COLO668 (cell line): ENCODE data around the gene PHF14.

Source experiments
- DNase-seq: peaks from one replicate; lab custom pipeline; 2025; ENCODE audit not compliant: unreplicated experiment; lab: John Stamatoyannopoulos, UW

The PHF14 gene

DNA sequence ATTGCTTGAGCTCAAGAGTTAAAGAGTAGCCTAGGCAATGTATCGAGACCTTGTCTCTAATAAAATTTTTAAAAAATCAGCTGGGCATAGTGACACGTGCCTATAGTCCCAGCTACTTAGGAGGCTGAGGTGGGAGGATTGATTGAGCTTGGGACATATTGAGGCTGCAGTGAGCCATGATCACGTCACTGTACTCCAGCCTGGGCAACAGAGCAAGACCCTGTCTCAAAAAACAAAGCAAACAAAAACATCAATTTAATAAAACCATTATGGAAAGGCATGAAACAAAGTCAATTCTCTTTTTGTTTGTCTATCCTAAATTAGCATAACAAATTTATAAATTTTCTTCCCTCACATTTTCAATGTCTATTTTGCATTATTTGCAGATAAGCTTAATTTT, 108.4 kb downstream of the PHF14 start:
- DNase-seq, result no peak

DNA sequence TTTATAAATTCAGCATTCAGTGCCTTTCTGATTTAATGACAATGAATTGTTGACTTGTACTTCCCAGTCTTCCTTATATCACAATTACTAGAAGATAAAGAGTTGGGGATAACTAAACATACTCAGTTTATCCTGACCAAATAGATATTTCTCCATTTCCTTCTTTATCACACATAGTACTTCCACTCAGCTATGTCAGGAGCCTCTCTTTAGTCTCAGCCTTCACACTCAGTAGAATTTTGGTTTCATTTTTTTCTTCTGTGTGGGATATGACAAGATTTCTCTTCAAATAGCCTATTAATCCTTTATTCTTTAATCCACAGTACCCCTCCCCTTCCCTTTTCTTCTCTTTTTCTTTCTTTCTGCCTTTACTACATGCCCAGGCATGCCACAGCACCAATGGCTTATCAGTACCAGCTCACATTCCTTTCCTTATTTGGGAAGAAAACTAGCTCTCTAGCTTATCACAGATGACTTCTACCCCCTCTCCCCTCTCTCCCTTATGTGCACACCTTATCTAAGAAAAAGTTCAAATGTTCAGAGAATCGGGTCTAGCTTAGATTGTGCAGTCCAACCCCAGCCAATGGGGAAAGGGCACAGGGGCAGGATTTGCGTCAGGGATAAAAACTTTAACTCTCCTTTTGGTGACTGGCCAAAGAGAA, 109.0 kb downstream of the PHF14 start:
- no peak for DNase-seq

DNA sequence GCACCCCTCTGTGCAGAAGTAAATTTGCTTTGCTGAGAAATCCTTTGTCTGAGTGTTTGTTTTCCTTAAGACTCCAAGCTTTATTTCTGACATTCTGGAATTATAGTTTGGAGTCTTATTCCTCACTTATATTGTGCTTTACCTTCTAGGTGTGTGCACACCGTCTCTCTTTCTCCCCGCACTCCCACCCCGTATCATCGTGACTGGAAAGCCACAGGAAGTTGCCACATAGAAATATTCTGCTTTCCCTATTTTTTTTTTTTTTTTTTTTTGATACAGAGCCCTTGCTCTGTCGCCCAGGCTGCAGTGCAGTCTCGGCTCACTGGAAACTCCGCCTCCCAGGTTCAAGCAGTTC, 109.5 kb downstream of the PHF14 start:
- no peak for DNase-seq

GRCh38 chr7:11104578-11104977, 130.9 kb downstream of the PHF14 start:
- DNase-seq, result no peak

GRCh38 chr7:11109659-11110058, 136.0 kb downstream of the PHF14 start:
- no peak for DNase-seq

DNA sequence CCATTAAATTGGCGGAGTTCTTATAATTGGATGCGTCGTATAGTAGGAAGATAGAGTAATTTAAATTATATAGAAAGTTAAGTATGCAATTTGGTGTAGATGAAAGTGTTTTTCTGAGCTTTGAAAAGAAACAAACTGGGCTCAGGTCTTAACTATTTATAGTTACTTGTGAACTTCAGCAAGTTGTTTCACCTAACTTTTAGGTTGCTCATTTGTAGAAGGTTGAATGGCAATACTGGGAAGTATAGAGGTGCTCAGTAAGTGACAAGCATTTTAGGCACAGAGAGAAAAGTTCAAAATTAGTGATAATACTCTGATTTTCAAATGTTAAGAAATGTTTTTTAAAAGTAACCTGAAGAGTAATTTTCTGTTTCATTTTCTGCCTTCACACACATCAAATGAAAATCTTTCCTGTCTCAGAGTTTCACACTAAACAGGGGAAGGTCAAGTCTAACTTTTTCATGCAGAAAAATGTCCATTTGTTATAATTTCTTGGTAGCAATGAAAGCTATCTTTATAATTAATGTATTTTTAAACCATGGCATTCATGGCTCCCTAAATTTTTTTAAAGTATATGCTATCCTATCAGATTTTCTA, 146.5 kb downstream of the PHF14 start:
- no peak for DNase-seq

DNA sequence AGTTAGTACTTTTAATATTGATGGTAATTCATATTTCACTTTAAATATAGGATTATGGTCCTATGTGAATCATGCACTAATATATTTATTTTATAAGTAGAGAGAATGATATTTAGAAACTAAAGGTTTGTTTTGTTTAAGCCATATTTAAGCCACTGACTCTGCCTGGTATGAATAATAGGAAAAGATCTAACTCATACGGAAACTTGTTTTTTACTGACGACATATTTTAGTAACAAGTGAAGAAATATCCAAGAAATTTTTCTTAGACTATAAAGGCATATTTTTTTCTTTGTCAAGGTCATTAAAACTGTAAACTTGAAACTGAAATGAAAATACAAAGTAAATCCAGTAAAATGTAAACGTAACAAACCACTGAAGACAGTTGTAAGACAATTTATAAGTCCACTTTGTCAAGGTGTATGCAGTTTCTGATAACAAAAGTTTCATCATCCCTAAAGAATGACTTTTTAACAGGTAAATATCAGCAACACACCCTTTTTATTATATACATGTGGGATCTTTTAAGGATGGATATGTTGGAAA, 147.1 kb downstream of the PHF14 start:
- no peak for DNase-seq

DNA sequence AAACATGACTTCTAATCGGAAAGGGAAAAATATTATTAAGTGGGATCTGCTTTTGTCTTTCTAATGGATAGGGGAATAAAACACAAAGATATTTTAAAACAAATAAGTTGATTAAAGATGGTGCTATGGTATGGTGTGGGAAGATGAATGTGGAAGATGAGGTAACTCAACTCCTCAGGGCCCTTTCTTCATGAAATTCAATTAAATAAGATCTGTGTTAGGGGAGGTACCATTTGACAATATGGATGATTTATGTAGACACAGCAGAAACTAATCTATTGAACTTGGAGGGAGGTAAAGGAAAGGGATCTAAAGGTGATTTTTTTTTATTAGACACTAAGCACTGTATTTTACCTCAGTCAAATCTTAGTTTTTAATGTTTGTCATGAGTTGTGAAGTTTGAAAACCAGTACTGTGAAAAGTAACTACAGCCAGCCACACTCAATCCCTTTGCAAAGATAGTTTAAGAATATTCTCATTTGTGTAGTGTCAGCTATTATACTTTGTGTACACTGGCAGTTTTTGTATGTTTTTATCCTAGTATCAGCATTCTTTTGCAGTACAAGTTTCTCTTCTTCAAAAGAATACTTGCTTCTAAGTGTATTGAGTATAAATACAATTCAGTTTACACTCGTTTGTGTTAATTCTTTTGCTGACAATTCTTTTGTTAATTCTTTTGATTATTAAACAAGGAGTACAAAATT, 151.3 kb downstream of the PHF14 start:
- no peak for DNase-seq

- DNase-seq, result no peak
Observed at GRCh38 chr7:11127114-11127785, 153.6 kb downstream of the PHF14 start.

GRCh38 chr7:11127988-11128387, 154.3 kb downstream of the PHF14 start:
- DNase-seq, result no peak

DNA sequence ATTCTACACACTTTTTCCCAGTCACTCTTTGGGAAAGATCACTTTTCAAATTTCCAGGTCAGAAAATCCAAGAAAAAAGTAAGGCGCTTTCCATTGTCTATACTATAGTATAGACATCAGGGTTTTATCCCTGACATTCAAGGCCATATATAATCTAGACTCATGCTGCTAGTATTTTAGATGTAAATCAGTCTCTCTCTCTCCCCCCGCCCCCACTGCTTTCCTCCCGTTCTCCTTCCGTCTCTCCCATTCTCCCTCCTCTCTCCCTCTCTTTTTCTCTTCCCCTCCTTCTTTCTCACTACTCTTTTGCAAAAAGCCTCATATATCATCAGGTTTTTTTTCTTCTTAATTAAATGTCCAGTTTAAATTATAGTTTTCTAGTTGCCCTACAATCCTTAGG, 154.8 kb downstream of the PHF14 start:
- no peak for DNase-seq

GRCh38 chr7:11130012-11130411, 156.3 kb downstream of the PHF14 start:
- no peak for DNase-seq

- DNase-seq, result no peak
Observed at GRCh38 chr7:11130601-11131000, 156.9 kb downstream of the PHF14 start.

- DNase-seq, result no peak
Observed at GRCh38 chr7:11133436-11133959, 159.8 kb downstream of the PHF14 start.

DNA sequence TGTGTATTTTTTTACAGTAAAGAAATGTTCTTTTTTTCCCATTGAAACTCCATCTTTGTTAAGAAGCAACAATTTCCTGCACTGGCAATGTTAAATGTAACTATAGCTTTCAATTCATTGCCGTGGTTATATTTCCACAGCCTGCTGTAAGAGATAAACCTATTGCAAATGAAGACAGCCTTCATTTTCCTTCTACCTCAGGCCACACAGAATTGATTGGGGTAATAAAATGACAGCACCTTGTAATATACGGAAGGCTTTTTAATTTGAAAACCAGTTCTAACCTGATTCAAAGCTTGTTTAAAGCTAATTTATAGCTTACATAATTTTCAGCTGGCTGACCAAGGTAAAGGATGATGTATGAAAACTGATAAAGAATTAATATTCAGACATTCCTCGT, 161.9 kb downstream of the PHF14 start:
- no peak for DNase-seq

DNA sequence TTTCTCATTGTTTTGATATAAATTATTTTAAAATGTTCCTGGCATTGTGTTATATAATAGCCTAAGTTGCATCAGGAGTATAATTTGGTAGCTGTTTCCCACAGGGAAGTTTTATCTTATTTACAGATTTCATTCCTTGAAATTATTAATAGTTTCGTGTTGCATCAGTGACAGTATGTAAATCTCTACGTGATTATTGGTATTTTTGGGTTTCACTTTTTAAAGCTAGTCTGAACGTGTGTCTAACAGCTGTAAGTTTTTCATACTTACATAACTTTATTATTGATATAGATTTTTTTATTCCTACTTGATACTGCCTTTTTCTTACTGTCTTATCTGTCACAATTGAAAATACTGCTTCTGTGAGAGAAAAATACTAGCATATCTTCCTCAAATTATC, 167.9 kb downstream of the PHF14 start:
- no peak for DNase-seq

DNA sequence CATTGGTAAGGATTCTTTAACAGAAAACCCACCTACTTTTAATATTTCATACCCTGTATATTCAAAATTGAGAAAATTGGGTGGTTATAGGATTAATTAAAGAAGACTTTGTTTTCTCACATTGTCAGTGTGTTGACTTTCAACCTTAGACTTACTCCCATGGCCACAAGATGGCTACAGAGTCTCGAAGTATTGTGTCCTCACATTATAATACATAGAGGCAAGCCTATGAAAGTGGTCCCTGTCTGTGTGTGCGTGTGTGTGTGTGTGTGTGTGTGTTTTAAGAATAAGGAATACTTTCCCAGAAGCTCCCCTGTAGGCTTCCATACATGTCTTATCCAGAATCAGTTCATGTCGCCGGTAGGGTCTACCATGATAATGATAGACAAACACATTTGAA, 180.0 kb downstream of the PHF14 start:
- DNase-seq, result no peak

DNA sequence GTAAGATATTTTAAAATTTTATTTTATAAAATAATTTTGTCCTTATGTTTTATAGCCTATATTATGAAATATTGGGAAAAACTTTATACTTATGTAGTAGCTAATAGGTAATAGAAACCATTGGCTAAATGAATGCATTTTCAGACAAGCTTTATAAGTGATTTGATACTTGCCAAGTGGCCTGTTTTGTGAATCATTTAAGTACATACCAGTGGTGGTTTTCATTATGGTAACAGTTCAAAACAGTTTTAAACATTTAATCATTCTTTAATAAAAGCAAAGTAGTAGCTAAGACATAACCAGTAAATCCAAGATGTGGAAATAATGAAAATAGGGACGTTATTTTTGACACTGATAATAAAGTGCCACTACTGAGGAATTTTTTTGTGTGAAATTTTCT, 182.2 kb downstream of the PHF14 start:
- DNase-seq, result no peak

GRCh38 chr7:11161499-11161898, 187.8 kb downstream of the PHF14 start:
- DNase-seq, result no peak

GRCh38 chr7:11163220-11163619, 189.5 kb downstream of the PHF14 start:
- no peak for DNase-seq

DNA sequence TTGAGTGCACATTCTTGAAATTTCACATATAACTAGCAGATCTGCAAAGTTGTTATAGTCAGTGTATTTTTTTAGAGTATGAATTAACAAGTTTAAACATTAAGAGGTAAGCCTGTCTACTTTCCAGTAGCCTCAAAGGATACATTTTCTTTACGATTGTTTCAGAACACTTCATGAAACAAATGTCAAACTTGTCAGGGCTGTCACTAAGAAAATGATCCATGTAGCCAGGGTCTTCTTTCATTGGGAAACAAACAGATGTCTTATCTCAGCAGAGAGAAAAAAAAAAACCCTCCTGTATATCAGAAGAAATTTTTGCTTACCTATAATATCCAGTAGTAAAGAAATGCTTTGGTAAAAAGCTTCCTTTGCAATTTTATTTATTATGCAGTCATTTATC, 192.4 kb downstream of the PHF14 start:
- DNase-seq, result no peak
